ENCODE measurements around the gene PDZD7.
A peak's percentile ranks its signal among the peaks of the same experiment; 100 is the strongest.

The PDZD7 gene

DNA sequence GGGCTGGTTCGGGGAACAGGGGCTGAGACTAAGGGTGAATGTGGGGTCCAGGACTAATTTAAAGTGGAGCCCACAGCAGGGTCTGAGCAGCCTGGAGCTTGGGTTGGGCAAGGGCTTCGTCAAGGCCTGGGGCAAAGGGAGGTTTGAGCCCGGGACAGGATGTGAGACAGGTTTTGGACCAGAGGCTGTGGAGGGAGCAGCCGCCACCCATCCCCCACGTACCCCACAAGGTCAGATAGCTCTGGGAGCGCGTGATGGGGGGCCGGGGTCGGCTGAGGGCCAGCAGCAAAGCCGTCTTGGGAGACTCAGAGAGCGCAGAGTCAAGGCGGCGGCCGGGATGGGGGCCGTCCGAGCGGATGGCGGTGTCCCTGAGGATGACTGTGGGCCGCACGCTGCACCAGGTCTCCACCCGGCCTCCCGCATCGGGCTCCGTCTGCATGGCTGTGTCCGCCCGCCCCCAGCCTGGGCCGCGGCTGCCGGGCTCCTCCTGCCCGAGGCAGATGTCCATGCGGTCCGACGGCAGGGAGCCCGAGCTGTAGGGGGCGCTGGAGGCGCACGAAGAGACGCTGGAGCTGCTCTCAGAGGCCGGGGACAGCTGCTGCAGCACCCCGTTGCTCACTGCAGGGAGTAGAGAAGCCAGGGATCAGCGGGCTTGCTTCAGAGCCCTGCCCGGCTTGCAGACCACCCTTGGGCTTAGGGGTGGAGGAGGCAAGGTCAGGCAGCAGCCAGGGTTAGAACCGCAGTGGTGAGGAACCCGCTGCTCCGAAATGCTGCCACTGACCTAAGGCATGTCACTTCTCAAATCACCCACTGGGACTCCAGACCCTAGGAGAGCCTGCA is 12.1 kb downstream of the PDZD7 start (continued):
- TF ChIP-seq, protein P1, sequence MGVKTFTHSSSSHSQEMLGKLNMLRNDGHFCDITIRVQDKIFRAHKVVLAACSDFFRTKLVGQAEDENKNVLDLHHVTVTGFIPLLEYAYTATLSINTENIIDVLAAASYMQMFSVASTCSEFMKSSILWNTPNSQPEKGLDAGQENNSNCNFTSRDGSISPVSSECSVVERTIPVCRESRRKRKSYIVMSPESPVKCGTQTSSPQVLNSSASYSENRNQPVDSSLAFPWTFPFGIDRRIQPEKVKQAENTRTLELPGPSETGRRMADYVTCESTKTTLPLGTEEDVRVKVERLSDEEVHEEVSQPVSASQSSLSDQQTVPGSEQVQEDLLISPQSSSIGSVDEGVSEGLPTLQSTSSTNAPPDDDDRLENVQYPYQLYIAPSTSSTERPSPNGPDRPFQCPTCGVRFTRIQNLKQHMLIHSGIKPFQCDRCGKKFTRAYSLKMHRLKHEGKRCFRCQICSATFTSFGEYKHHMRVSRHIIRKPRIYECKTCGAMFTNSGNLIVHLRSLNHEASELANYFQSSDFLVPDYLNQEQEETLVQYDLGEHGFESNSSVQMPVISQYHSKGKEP (tag by site-specific recombination; IDR thresholded peaks at IDR 0.05), result 0 out of 2 replicates have a peak, but pooled peaks have one; percentile 12
- TF ChIP-seq KLF1 (tag by site-specific recombination; IDR thresholded peaks at IDR 0.05) (peak; percentile 18; the same call in 1 of the 2 replicates), HOXA7 (CRISPR knock-in tag; IDR thresholded peaks at IDR 0.05; ENCODE audit: borderline replicate concordance) (no peak), ZNF157 (tag by site-specific recombination; IDR thresholded peaks at IDR 0.05) (no peak), ZNF791 (tag by site-specific recombination; IDR thresholded peaks at IDR 0.05) (no peak), ZNF2 (tag by site-specific recombination; IDR thresholded peaks at IDR 0.05) (peak; percentile 83; the same call in 1 of the 2 replicates), KLF7 (tag by site-specific recombination; IDR thresholded peaks at IDR 0.05; ENCODE audit: borderline replicate concordance) (no peak), ZNF610 (tag by site-specific recombination; IDR thresholded peaks at IDR 0.05; ENCODE audit: borderline replicate concordance) (peak; percentile 47; the same call in 1 of the 2 replicates), ZNF561 (tag by site-specific recombination; IDR thresholded peaks at IDR 0.05; ENCODE audit: borderline replicate concordance) (peak; percentile 70; the same call in 1 of the 2 replicates), ZFP69B (tag by site-specific recombination; IDR thresholded peaks at IDR 0.05) (0 out of 2 replicates have a peak, but pooled peaks have one; percentile 31), ZXDB (tag by site-specific recombination; IDR thresholded peaks at IDR 0.05) (no peak), ZNF423 (tag by site-specific recombination; IDR thresholded peaks at IDR 0.05) (peak; percentile 77), ZBTB17 (tag by site-specific recombination; IDR thresholded peaks at IDR 0.05) (peak; percentile 68; the same call in 1 of the 2 replicates), ZNF223 (tag by site-specific recombination; IDR thresholded peaks at IDR 0.05) (no peak), ZNF654 (tag by site-specific recombination; IDR thresholded peaks at IDR 0.05; ENCODE audit: low read depth) (peak; percentile 71), ZSCAN16 (tag by site-specific recombination; IDR thresholded peaks at IDR 0.05) (no peak), ZNF184 (tag by site-specific recombination; IDR thresholded peaks at IDR 0.05) (no peak), TRIM28 (IDR thresholded peaks at IDR 0.05; ENCODE audit: borderline replicate concordance, low read length) (no peak), ZNF629 (tag by site-specific recombination; IDR thresholded peaks at IDR 0.05) (peak; percentile 47), ZNF701 (tag by site-specific recombination; IDR thresholded peaks at IDR 0.05) (no peak), ZNF140 (tag by site-specific recombination; IDR thresholded peaks at IDR 0.05) (no peak)
- TF ChIP-seq, protein P2, sequence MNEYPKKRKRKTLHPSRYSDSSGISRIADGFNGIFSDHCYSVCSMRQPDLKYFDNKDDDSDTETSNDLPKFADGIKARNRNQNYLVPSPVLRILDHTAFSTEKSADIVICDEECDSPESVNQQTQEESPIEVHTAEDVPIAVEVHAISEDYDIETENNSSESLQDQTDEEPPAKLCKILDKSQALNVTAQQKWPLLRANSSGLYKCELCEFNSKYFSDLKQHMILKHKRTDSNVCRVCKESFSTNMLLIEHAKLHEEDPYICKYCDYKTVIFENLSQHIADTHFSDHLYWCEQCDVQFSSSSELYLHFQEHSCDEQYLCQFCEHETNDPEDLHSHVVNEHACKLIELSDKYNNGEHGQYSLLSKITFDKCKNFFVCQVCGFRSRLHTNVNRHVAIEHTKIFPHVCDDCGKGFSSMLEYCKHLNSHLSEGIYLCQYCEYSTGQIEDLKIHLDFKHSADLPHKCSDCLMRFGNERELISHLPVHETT (tag by site-specific recombination; IDR thresholded peaks at IDR 0.05), result no peak
- TF ChIP-seq, protein P3, sequence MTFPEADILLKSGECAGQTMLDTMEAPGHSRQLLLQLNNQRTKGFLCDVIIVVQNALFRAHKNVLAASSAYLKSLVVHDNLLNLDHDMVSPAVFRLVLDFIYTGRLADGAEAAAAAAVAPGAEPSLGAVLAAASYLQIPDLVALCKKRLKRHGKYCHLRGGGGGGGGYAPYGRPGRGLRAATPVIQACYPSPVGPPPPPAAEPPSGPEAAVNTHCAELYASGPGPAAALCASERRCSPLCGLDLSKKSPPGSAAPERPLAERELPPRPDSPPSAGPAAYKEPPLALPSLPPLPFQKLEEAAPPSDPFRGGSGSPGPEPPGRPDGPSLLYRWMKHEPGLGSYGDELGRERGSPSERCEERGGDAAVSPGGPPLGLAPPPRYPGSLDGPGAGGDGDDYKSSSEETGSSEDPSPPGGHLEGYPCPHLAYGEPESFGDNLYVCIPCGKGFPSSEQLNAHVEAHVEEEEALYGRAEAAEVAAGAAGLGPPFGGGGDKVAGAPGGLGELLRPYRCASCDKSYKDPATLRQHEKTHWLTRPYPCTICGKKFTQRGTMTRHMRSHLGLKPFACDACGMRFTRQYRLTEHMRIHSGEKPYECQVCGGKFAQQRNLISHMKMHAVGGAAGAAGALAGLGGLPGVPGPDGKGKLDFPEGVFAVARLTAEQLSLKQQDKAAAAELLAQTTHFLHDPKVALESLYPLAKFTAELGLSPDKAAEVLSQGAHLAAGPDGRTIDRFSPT (tag by site-specific recombination; IDR thresholded peaks at IDR 0.05), result no peak
- TF ChIP-seq, protein P4, sequence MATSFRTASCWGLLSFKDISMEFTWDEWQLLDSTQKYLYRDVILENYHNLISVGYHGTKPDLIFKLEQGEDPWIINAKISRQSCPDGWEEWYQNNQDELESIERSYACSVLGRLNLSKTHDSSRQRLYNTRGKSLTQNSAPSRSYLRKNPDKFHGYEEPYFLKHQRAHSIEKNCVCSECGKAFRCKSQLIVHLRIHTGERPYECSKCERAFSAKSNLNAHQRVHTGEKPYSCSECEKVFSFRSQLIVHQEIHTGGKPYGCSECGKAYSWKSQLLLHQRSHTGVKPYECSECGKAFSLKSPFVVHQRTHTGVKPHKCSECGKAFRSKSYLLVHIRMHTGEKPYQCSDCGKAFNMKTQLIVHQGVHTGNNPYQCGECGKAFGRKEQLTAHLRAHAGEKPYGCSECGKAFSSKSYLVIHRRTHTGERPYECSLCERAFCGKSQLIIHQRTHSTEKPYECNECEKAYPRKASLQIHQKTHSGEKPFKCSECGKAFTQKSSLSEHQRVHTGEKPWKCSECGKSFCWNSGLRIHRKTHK (tag by site-specific recombination; IDR thresholded peaks at IDR 0.05), result no peak
- TF ChIP-seq, protein P5, sequence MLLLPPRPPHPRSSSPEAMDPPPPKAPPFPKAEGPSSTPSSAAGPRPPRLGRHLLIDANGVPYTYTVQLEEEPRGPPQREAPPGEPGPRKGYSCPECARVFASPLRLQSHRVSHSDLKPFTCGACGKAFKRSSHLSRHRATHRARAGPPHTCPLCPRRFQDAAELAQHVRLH (tag by site-specific recombination; IDR thresholded peaks at IDR 0.05), result no peak
- TF ChIP-seq, protein P6, sequence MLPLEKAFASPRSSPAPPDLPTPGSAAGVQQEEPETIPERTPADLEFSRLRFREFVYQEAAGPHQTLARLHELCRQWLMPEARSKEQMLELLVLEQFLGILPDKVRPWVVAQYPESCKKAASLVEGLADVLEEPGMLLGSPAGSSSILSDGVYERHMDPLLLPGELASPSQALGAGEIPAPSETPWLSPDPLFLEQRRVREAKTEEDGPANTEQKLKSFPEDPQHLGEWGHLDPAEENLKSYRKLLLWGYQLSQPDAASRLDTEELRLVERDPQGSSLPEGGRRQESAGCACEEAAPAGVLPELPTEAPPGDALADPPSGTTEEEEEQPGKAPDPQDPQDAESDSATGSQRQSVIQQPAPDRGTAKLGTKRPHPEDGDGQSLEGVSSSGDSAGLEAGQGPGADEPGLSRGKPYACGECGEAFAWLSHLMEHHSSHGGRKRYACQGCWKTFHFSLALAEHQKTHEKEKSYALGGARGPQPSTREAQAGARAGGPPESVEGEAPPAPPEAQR (tag by site-specific recombination; IDR thresholded peaks at IDR 0.05), result no peak
- TF ChIP-seq, protein P7, sequence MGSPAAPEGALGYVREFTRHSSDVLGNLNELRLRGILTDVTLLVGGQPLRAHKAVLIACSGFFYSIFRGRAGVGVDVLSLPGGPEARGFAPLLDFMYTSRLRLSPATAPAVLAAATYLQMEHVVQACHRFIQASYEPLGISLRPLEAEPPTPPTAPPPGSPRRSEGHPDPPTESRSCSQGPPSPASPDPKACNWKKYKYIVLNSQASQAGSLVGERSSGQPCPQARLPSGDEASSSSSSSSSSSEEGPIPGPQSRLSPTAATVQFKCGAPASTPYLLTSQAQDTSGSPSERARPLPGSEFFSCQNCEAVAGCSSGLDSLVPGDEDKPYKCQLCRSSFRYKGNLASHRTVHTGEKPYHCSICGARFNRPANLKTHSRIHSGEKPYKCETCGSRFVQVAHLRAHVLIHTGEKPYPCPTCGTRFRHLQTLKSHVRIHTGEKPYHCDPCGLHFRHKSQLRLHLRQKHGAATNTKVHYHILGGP (tag by site-specific recombination; IDR thresholded peaks at IDR 0.05), result no peak
